HG03565 (cell line): Measurements from ENCODE around the gene GPR180.

ENCODE experiments used
- ATAC-seq: cut with Tn5 transposase; IDR thresholded peaks from one replicate; pipeline ENCODE4 v1.9.1; 2021; ENCODE audit warnings: mild to moderate bottlenecking, moderate library complexity; ENCODE audit not compliant: unreplicated experiment

GPR180 gene

GRCh38 chr13:94601446-94602431 is at the start of gene GPR180:
Gene GPR180, plus strand, starts transcription at chr13:94601857. Its CDS starts 71 bp downstream, at chr13:94601928.
- peak; percentile 99 for ATAC-seq

DNA sequence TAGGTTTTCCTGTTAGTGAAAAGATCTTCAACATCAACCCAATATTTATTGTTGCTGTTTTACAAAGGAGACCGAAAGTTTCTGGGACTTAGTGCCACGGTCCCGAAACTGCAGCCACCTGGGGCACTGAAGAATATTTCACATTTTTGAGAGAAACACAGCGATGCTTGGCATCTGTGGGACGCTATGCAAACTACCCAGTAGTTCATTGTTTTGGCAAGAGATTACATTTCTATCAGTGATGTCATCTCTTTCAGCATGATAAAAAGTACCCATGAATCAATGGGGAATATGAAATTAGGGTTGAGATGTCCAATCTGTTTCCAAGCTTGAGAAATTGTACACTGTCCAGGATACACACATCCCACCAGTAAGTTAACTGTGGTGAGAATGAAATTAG is 49.6 kb upstream of the GPR180 start:
- no peak for ATAC-seq

GRCh38 chr13:94553766-94554165 is 47.9 kb upstream of the GPR180 start:
- no peak for ATAC-seq

- ATAC-seq = no peak
These were observed 45.6 kb upstream of the GPR180 start for GRCh38 chr13:94556041-94556440.

DNA sequence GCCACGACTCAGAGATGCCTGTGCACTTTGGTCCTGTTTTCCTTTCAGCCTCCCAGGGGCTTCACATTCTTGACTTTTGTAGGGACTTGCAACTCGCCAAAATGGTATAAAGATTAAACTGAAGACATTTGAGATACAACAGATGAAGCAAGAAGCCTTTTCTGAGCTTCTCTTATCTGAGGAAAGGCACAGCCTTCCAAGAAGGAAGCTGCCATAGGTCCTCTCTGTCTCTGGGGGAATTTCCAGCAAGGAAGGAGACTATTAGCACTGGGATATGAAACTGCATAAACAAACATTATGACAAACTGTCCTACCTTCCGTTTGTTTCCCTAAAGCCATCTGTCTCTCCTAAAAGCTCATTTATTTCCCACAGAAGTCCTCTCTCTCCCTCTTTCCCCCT is 45.0 kb upstream of the GPR180 start:
- ATAC-seq = no peak

GRCh38 chr13:94557684-94558235 is 43.9 kb upstream of the GPR180 start:
- no peak for ATAC-seq

GRCh38 chr13:94558716-94559115 is 42.9 kb upstream of the GPR180 start:
- no peak for ATAC-seq

GRCh38 chr13:94559222-94559795 is 42.3 kb upstream of the GPR180 start:
- no peak for ATAC-seq

DNA sequence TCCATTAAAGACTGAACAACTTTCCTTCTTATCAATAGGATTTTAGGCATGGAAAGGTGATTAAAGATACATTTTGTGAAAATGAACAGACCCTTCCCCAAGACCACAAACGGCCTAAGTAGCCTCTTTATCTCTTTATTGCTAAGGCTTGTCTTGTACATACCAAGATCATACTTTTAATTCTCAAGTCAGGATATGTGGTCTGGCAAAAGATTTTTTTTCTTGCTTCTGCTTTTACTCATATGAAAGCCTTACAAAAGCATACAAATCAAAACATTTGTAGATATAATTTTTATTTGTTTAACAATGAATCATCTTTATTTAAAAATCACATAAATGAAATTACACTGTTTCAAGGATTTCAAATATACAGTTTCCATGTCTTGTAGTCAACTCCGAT is 41.5 kb upstream of the GPR180 start:
- no peak for ATAC-seq

GRCh38 chr13:94561126-94561525 is 40.5 kb upstream of the GPR180 start:
- no peak for ATAC-seq

DNA sequence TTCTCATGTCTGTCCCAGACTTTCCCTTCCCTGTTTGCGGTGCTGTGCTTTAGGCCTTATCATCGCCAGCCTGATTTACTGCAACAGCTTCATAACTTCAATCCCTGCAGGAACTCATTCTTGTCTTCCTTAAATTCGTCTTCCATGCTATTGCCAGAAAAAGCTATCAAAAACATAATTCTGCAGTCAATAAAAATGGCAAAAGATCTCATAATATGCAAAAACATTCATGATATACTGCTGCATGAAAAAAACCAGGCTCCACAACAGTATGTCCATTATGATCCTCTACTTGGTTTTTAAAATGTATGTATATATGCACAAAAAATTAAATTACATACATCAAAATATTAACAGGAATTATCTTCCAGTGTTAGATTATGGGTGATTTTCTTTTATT is 34.1 kb upstream of the GPR180 start:
- ATAC-seq = no peak

DNA sequence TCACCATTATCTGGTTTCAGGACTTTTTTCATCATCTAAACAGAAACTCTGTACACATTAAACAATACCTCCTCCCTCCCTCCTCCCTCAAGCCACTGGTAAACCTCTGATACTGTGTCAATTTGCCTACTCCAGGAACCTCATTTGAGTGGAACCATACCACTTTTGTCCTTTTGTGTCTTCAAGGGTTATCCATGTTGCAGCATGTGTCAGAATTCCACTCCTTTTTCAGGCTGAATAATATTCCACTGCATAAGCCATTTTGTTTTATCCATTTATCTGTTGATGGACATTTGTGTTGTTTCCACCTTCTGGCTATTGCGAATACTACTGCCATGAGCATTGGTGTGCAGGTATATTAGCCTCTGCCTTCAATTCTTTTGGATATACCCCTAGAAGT is 33.2 kb upstream of the GPR180 start:
- no peak for ATAC-seq

DNA sequence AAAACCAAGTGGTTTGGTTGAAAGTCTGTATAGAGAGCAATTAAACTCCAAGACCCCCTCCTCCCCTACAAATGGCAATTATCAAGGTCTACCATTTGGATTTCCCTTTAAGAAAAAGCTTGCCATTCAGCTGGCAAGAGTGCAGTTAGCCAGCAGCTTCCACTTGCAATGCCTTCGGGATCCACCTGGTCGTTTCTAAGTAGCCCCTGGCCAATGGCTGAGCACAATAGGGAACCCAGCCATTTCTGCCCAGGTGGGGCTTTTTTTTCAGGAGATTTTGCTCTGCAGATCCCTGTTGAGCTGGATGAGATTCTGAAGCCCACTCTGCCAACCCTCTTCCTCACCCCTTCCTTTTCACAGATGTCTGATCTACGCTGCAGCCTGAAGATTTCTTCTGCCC is 32.0 kb upstream of the GPR180 start:
- no peak for ATAC-seq

DNA sequence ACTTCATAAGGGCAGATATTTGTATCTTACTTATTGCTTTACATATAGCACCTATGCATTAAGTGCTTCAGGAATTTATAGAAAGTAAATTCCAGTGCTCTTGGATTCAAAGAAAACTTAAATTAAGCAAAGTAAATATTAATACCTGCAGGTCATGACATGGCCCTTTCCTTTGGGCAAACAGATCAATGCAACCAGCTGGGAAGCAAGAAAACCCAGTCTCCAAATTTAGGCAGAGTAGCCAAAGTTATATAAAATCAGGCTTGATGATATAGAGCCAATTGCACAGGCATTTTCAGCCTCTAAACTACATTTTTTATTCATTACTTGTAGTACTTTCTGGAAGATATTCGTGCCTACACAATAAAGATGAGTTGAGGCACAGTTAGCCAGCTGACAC is 22.6 kb upstream of the GPR180 start:
- no peak for ATAC-seq

DNA sequence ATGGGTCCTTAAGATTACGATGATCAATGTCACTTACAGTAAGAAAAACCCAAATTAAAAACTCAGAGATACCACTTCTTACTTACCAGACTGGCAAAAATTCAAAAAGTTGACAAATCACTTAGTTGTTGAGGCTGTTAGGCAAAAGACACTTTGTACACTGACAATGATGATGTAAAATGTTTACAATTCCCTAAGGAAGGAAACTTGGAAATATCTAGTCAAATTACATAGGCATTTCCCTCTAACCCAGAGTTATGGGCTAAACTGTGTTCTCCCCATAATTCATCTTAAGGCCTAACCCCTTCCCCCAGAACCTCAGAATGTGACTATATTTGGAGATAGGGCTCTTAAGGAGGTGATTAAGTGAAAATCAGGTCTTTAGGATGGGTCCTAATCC is 17.7 kb upstream of the GPR180 start:
- no peak for ATAC-seq

GRCh38 chr13:94585543-94586101 is 16.0 kb upstream of the GPR180 start:
- no peak for ATAC-seq

DNA sequence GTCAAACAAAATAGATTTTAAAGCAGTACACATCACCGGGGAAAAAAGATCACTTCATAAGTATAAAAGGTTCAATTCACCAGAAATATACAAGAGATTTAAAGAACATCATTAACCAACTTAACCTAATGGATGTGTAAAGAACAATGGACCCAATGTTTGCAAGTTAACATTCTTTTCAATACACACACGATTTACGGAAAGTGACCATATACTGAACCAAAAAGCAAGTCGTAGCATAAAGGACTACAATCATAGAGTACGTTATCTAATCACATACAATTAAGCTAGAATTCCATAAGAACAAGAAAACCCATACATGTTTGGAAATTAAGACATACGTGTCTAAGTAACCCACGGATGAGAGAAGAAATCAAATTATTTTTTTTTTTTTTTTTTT is 15.3 kb upstream of the GPR180 start:
- no peak for ATAC-seq

DNA sequence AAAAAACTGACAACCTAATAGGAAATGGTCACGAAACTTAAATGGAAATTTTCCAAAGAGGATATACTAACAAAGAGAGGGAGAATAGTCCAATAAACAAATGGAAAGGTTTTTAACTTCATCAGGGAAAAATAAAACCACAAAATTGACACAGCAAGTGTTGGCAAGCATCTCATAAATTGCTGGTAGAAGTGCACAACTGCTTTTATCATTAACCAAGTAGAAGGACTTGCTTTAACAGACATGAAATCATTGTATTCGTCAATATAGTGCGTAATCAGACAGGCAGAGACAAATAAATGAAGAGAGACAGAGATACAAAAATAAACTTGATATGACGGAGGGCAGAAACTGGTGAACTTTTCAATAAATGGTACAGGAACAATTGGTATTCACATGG is 13.1 kb upstream of the GPR180 start:
- ATAC-seq = no peak

GRCh38 chr13:94590744-94591143 is 10.9 kb upstream of the GPR180 start:
- ATAC-seq = peak; percentile 38

- peak; percentile 32 for ATAC-seq
These were observed 6.4 kb upstream of the GPR180 start for GRCh38 chr13:94595001-94595949.
